Neural progenitor cell (in vitro differentiated cells): ENCODE measurements around the gene CCT8. TPM values are rescaled to one million over a fixed set of nuclear protein-coding genes. Genes with fewer than 3 reads are reported as not detected.
A peak's percentile ranks its signal among the peaks of the same experiment; 100 is the strongest.

Experiments used
- DNase-seq: peaks from one replicate; pipeline ENCODE4 v3.0.0-alpha.2; 2016; ENCODE audit warnings: low spot score
- H2AFZ ChIP-seq: fragments of 200-600 bp; sonication (generic); replicated peaks from 2 replicates; pipeline ENCODE4 v1.6.1; 2016; ENCODE audit warnings: antibody characterized with exemption
- H3F3A ChIP-seq: fragments of 200-600 bp; sonication (generic); 2 replicates; pipeline ENCODE4 v1.6.1; 2016; ENCODE audit warnings: antibody characterized with exemption, low read depth
- H3K27ac ChIP-seq: fragments of 200-600 bp; sonication (generic); 2 replicates; pipeline ENCODE4 v1.5.1; 2016; ENCODE audit warnings: mild to moderate bottlenecking
- H3K27me3 ChIP-seq: fragments of 200-600 bp; sonication (generic); 2 replicates; pipeline ENCODE4 v1.6.1; 2016; ENCODE audit warnings: mild to moderate bottlenecking, moderate library complexity
- H3K36me3 ChIP-seq: fragments of 200-600 bp; sonication (generic); 2 replicates; pipeline ENCODE4 v1.5.1; 2016
- H3K4me1 ChIP-seq: fragments of 200-600 bp; sonication (generic); 2 replicates; pipeline ENCODE4 v1.6.1; 2016; ENCODE audit warnings: mixed run types
- H3K4me2 ChIP-seq: fragments of 200-600 bp; sonication (generic); 2 replicates; pipeline ENCODE4 v1.6.1; 2016
- H3K4me3 ChIP-seq: fragments of 200-600 bp; sonication (generic); 2 replicates; pipeline ENCODE4 v1.5.1; 2016
- H3K79me2 ChIP-seq: fragments of 200-600 bp; sonication (generic); 2 replicates; pipeline ENCODE4 v1.6.1; 2016; ENCODE audit warnings: low read depth
- H3K9ac ChIP-seq: fragments of 200-600 bp; sonication (generic); 2 replicates; pipeline ENCODE4 v1.6.1; 2016
- H3K9me3 ChIP-seq: fragments of 200-600 bp; sonication (generic); 2 replicates; pipeline ENCODE4 v1.5.1; 2016; ENCODE audit warnings: low read depth
- H4K20me1 ChIP-seq: fragments of 200-600 bp; sonication (generic); 2 replicates; pipeline ENCODE4 v1.6.1; 2016; ENCODE audit warnings: low read depth
- H3K27ac Mint-ChIP-seq: 3 replicates; pipeline ENCODE4 v1.8.0; 2021; ENCODE audit warnings: mixed read lengths
- H3K27me3 Mint-ChIP-seq: 2 replicates; pipeline ENCODE4 v1.8.0; 2022; ENCODE audit warnings: low read depth, mild to moderate bottlenecking, inconsistent platforms, moderate library complexity, mixed read lengths; ENCODE audit not compliant: insufficient read depth
- H3K36me3 Mint-ChIP-seq: 3 replicates; pipeline ENCODE4 v1.8.0; 2021; ENCODE audit warnings: mixed read lengths
- H3K4me1 Mint-ChIP-seq: 3 replicates; pipeline ENCODE4 v1.8.0; 2021; ENCODE audit warnings: mixed read lengths
- H3K4me3 Mint-ChIP-seq: 3 replicates; pipeline ENCODE4 v1.8.0; 2021; ENCODE audit warnings: mild to moderate bottlenecking, moderate library complexity, mixed read lengths
- H3K9me3 Mint-ChIP-seq: 3 replicates; pipeline ENCODE4 v1.8.0; 2020; ENCODE audit warnings: mixed read lengths
- EZH2 ChIP-seq: fragments of 200-600 bp; sonication (generic); IDR thresholded peaks from 2 replicates; pipeline ENCODE4 v1.6.1; 2017; ENCODE audit warnings: antibody characterized with exemption, mild to moderate bottlenecking, moderate library complexity
- EZH2phosphoT487 ChIP-seq: fragments of 200-600 bp; sonication (generic); IDR thresholded peaks from 2 replicates; pipeline ENCODE4 v1.6.1; 2017; ENCODE audit warnings: antibody characterized with exemption
- total RNA-seq: library from RNA; depleted of rRNA; stranded (reverse); fragments of >200 nt; gene quantifications from 2 replicates; pipeline ENCODE4 v1.2.3, GENCODE V29; 2015; ENCODE audit warnings: low replicate concordance
- TF ChIP-seq, protein P1 (sequence below): fragments of 200-600 bp; sonication (generic); IDR thresholded peaks from 2 replicates; pipeline ENCODE4 v1.5.1; 2017; ENCODE audit warnings: antibody characterized with exemption, mild to moderate bottlenecking

Gene CCT8
- total RNA-seq, 1 donor from 2014 or later = 642 TPM

- Histone ChIP-seq H3K79me2 (peaks cover 38% of the 10 kb centered on the region), H3F3A (no peaks in the 10 kb centered on the region), H3K9ac (no peak overlapping the region), H3K36me3 (peaks cover 7% of the 10 kb centered on the region), H4K20me1 (no peaks in the 10 kb centered on the region), H3K4me2 (no peak overlapping the region), H3K9me3 (no peaks in the 10 kb centered on the region), H2AFZ (no peak overlapping the region), H3K27ac (no peak overlapping the region), H3K4me1 (no peaks in the 10 kb centered on the region), H3K4me3 (no peak overlapping the region), H3K27me3 (no peaks in the 10 kb centered on the region)
- peaks cover 6% of the 10 kb centered on the region for H3K4me1 Mint-ChIP-seq
- H3K36me3 Mint-ChIP-seq = peaks cover 13% of the 10 kb centered on the region
- no peak overlapping the region for H3K27ac Mint-ChIP-seq
- H3K27me3 Mint-ChIP-seq = no peaks in the 10 kb centered on the region
- H3K4me3 Mint-ChIP-seq = no peak overlapping the region
- H3K9me3 Mint-ChIP-seq = no peaks in the 10 kb centered on the region
- no peak for TF ChIP-seq EZH2phosphoT487
- no peak for TF ChIP-seq EZH2
- TF ChIP-seq, protein P1, sequence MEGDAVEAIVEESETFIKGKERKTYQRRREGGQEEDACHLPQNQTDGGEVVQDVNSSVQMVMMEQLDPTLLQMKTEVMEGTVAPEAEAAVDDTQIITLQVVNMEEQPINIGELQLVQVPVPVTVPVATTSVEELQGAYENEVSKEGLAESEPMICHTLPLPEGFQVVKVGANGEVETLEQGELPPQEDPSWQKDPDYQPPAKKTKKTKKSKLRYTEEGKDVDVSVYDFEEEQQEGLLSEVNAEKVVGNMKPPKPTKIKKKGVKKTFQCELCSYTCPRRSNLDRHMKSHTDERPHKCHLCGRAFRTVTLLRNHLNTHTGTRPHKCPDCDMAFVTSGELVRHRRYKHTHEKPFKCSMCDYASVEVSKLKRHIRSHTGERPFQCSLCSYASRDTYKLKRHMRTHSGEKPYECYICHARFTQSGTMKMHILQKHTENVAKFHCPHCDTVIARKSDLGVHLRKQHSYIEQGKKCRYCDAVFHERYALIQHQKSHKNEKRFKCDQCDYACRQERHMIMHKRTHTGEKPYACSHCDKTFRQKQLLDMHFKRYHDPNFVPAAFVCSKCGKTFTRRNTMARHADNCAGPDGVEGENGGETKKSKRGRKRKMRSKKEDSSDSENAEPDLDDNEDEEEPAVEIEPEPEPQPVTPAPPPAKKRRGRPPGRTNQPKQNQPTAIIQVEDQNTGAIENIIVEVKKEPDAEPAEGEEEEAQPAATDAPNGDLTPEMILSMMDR = no peak
- no peak for DNase-seq
Measured at GRCh38 chr21:29030909-29031308, 42.5 kb downstream of the CCT8 start.

GRCh38 chr21:29029524-29029923 lies 43.9 kb downstream of the CCT8 start:
- Histone ChIP-seq H3K9ac (no peak overlapping the region), H3F3A (no peaks in the 10 kb centered on the region), H3K36me3 (peaks cover 7% of the 10 kb centered on the region), H3K27me3 (no peaks in the 10 kb centered on the region), H3K9me3 (no peaks in the 10 kb centered on the region), H3K4me3 (no peak overlapping the region), H3K4me2 (no peak overlapping the region), H3K27ac (no peak overlapping the region), H3K79me2 (peaks cover 49% of the 10 kb centered on the region), H2AFZ (no peak overlapping the region), H4K20me1 (no peaks in the 10 kb centered on the region), H3K4me1 (peaks cover 6% of the 10 kb centered on the region)
- no peak overlapping the region for H3K4me3 Mint-ChIP-seq
- H3K36me3 Mint-ChIP-seq = peaks cover 11% of the 10 kb centered on the region
- no peak for DNase-seq
- no peaks in the 10 kb centered on the region for H3K9me3 Mint-ChIP-seq
- TF ChIP-seq, protein P1 = no peak
- TF ChIP-seq EZH2 (no peak), EZH2phosphoT487 (no peak)
- no peak overlapping the region for H3K27ac Mint-ChIP-seq
- H3K27me3 Mint-ChIP-seq = peaks cover 4% of the 10 kb centered on the region
- peaks cover 13% of the 10 kb centered on the region for H3K4me1 Mint-ChIP-seq

DNA sequence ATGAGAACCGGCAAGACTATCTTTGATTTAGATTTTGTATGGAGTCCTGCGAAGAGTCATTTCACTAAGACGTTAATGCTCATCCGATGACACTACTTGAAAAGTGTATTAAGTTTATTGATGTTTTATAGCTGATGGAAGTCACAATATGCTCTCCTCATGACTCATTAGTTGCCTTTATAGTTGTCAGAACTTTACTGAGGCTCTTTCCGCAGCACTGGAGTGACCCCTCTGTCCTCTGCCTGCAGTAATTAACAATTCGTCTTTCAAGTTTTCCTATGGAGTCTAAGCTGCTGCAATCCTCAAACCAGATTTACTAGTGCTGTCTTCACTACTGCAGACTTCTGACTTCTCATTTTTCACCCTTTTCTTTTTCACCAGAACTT lies 48.1 kb downstream of the CCT8 start:
- H3F3A ChIP-seq = no peaks in the 10 kb centered on the region
- Mint-ChIP-seq H3K27me3 (peaks cover 4% of the 10 kb centered on the region), H3K36me3 (peaks cover 1% of the 10 kb centered on the region), H3K4me1 (peaks cover 19% of the 10 kb centered on the region), H3K9me3 (no peaks in the 10 kb centered on the region), H3K4me3 (peak overlapping the region; percentile 99), H3K27ac (peak overlapping the region; percentile 88)
- peak; percentile 4 for DNase-seq
- no peak overlapping the region for H3K27ac ChIP-seq
- H3K36me3 ChIP-seq = peaks cover 1% of the 10 kb centered on the region
- TF ChIP-seq EZH2 (no peak), EZH2phosphoT487 (no peak)
- TF ChIP-seq, protein P1 = no peak
- no peaks in the 10 kb centered on the region for H3K9me3 ChIP-seq
- peaks cover 6% of the 10 kb centered on the region for H3K4me1 ChIP-seq
- no peaks in the 10 kb centered on the region for H3K27me3 ChIP-seq
- no peaks in the 10 kb centered on the region for H4K20me1 ChIP-seq
- H2AFZ ChIP-seq = no peak overlapping the region
- peak overlapping the region; percentile 96 for H3K9ac ChIP-seq
- peaks cover 49% of the 10 kb centered on the region for H3K79me2 ChIP-seq
- peak overlapping the region; percentile 89 for H3K4me3 ChIP-seq
- H3K4me2 ChIP-seq = peak overlapping the region; percentile 85
